Activated CD8-positive, alpha-beta T cell treated with anti-CD3 and anti-CD28 coated beads for 36 hours (primary cell): ENCODE data around the gene MAST2. TPM values are rescaled to one million over a fixed set of nuclear protein-coding genes. Genes with fewer than 3 reads are reported as not detected.

ENCODE experiments used
- ATAC-seq: fragments of 200-7000 bp; cut with Tn5 transposase; one replicate; pipeline ENCODE4 v1.10.0; 2021; ENCODE audit warnings: mild to moderate bottlenecking, moderate library complexity
- CTCF ChIA-PET: fragments of 350-600 bp; sonication (Branson Sonifier 250); formaldehyde crosslinking; loops from one replicate; lab custom pipeline; 2021; ENCODE audit warnings: antibody characterized with exemption; lab: Charles Lee
- POLR2A ChIA-PET: fragments of 350-600 bp; sonication (Branson Sonifier 250); formaldehyde crosslinking; loops from one replicate; lab custom pipeline; 2021; ENCODE audit warnings: antibody characterized with exemption; lab: Charles Lee
- DNase-seq: peaks from one replicate; pipeline ENCODE4 v3.0.0-alpha.2; 2020
- H3K27ac Mint-ChIP-seq: one replicate; pipeline ENCODE4 v1.8.0; 2021; ENCODE audit warnings: mild to moderate bottlenecking, mixed read lengths
- H3K27me3 Mint-ChIP-seq: one replicate; pipeline ENCODE4 v1.8.0; 2021; ENCODE audit warnings: mixed read lengths
- H3K36me3 Mint-ChIP-seq: one replicate; pipeline ENCODE4 v1.8.0; 2021; ENCODE audit warnings: low read depth, mixed read lengths
- H3K4me1 Mint-ChIP-seq: one replicate; pipeline ENCODE4 v1.8.0; 2021; ENCODE audit warnings: low read depth, mixed read lengths
- H3K4me3 Mint-ChIP-seq: one replicate; pipeline ENCODE4 v1.8.0; 2021; ENCODE audit warnings: mild to moderate bottlenecking, moderate library complexity, mixed read lengths
- H3K9me3 Mint-ChIP-seq: one replicate; pipeline ENCODE4 v1.8.0; 2021; ENCODE audit warnings: mixed read lengths
- CTCF ChIP-seq: fragments of 200-600 bp; IDR thresholded peaks from one replicate; pipeline ENCODE4 v1.8.0; 2022; ENCODE audit warnings: antibody characterized with exemption, mild to moderate bottlenecking
- intact Hi-C: fragments of 100-400 bp; cut with micrococcal nuclease; formaldehyde crosslinking; loops from one replicate; pipeline ENCODE4 v1.10.0; 2022
- total RNA-seq, 2 experiments: library from RNA; stranded (reverse); gene quantifications; one replicate each; pipeline ENCODE4 v1.2.3, GENCODE V29; 2021

The MAST2 gene
- total RNA-seq, 2 experiments from 2014 or later: 18.2 to 19.5 TPM

- POLR2A ChIA-PET: interaction anchor here (0.6 kb wide), 1 partner anchor 83 kb away, joined by 3 read pairs; no protein-coding TSS in a partner anchor
Observed at GRCh38 chr1:45862008-45862407, 58.6 kb downstream of the MAST2 start.

GRCh38 chr1:45863218-45863617 lies 59.8 kb downstream of the MAST2 start:
- DNase-seq: no peak
- POLR2A ChIA-PET: no interaction called here
- no peak overlapping the region for H3K27ac Mint-ChIP-seq
- intact Hi-C loops: no loop called here
- TF ChIP-seq CTCF: no peak
- no peak for ATAC-seq
- H3K4me1 Mint-ChIP-seq: peaks cover 20% of the 10 kb centered on the region
- no peaks in the 10 kb centered on the region for H3K9me3 Mint-ChIP-seq
- H3K36me3 Mint-ChIP-seq: no peaks in the 10 kb centered on the region
- CTCF ChIA-PET: no interaction called here
- H3K27me3 Mint-ChIP-seq: no peaks in the 10 kb centered on the region
- H3K4me3 Mint-ChIP-seq: no peak overlapping the region

More at GRCh38 chr1:45862008-45862407, 58.6 kb downstream of the MAST2 start:
- Mint-ChIP-seq H3K27ac (no peak overlapping the region), H3K9me3 (peaks cover 2% of the 10 kb centered on the region), H3K36me3 (peaks cover 2% of the 10 kb centered on the region), H3K27me3 (no peaks in the 10 kb centered on the region), H3K4me1 (peaks cover 11% of the 10 kb centered on the region), H3K4me3 (no peak overlapping the region)
- CTCF ChIA-PET: interaction anchor here (0.7 kb wide), 1 partner anchor 12 kb away, joined by 3 read pairs; no protein-coding TSS in a partner anchor
- intact Hi-C loops: no loop called here
- no peak for DNase-seq
- ATAC-seq: no peak
- TF ChIP-seq CTCF: no peak

- peaks cover 20% of the 10 kb centered on the region for H3K4me1 Mint-ChIP-seq
- ChIA-PET POLR2A (no interaction called here), CTCF (no interaction called here)
- DNase-seq: no peak
- no peak overlapping the region for H3K4me3 Mint-ChIP-seq
- no peak for TF ChIP-seq CTCF
- H3K27ac Mint-ChIP-seq: no peak overlapping the region
- intact Hi-C loops: no loop called here
- H3K27me3 Mint-ChIP-seq: no peaks in the 10 kb centered on the region
- no peaks in the 10 kb centered on the region for H3K36me3 Mint-ChIP-seq
- no peak for ATAC-seq
- H3K9me3 Mint-ChIP-seq: no peaks in the 10 kb centered on the region
Observed at GRCh38 chr1:45864167-45865106, 61.0 kb downstream of the MAST2 start.

- ChIA-PET CTCF (interaction anchor here (1.1 kb wide), 1 partner anchor 14 kb away, joined by 3 read pairs; no protein-coding TSS in a partner anchor), POLR2A (interaction anchor here (0.7 kb wide), 1 partner anchor 21 kb away, joined by 3 read pairs; no protein-coding TSS in a partner anchor)
- H3K27ac Mint-ChIP-seq: no peak overlapping the region
- no peak for TF ChIP-seq CTCF
- ATAC-seq (no peak), DNase-seq (no peak)
- intact Hi-C loops: no loop called here
- no peaks in the 10 kb centered on the region for H3K27me3 Mint-ChIP-seq
- H3K4me1 Mint-ChIP-seq: peaks cover 10% of the 10 kb centered on the region
- no peak overlapping the region for H3K4me3 Mint-ChIP-seq
- H3K36me3 Mint-ChIP-seq: no peaks in the 10 kb centered on the region
- H3K9me3 Mint-ChIP-seq: no peaks in the 10 kb centered on the region
Observed at GRCh38 chr1:45867697-45868348, 64.4 kb downstream of the MAST2 start.
